Stimulated activated CD8-positive, alpha-beta memory T cell treated with anti-CD3 and anti-CD28 coated beads, Interleukin-15, amount 100 ng/mL, for 4 hours (primary cell): ENCODE measurements around the gene LBH.

Source experiments
- DNase-seq, 2 donors: peaks; one replicate each; pipeline ENCODE4 v3.0.0-alpha.2; 2020; ENCODE audit warnings: low read depth in 2 of 2

The LBH gene

GRCh38 chr2:30273574-30273929 lies 42.2 kb downstream of the LBH start:
- no peak for DNase-seq

- DNase-seq: no peak
These were observed 43.9 kb downstream of the LBH start for GRCh38 chr2:30275256-30275655.

- no peak for DNase-seq
These were observed 45.1 kb downstream of the LBH start for GRCh38 chr2:30276455-30276911.

DNA sequence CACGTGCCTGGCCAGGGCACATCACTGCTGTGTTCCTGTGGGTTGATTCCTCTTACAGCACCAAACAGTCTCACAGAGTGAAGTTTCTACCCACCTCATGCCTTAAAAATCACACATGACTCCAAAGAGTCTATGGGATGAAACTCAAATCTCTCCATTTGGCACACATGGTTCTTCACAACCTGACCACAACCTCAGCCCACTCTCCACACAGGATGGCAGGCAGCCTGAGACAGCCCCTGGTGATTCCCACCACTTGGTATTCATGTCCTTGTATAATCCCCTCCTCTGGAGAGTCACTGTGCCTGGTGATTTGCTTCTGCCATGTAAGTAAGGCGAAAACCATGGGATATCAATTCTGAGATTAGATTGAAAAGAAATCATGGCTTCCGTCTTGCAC lies 46.2 kb downstream of the LBH start:
- no peak for DNase-seq

- no peak for DNase-seq
These were observed 47.1 kb downstream of the LBH start for GRCh38 chr2:30278419-30278818.

- no peak for DNase-seq
These were observed 49.5 kb downstream of the LBH start for GRCh38 chr2:30280596-30281434.

DNA sequence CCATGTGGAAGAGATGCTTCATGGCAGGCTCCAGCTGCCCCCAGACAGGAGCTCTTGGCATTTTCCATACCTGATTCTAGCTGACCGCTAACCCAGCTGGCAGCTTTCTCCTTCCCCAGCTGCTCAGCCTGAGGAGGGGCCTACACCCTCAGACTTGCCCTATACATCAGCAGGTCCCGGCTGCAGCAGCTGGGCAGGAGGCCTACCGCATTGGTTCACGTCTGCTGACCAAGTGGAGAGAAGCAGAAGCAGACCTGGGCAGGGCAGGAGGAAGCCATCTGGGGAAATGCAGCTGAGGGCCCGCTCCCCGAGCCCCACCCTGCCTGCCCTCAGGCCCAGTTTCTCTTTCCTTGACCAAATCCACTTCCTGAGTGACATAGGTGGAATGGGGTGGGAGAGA lies 50.7 kb downstream of the LBH start:
- no peak for DNase-seq

- DNase-seq: no peak
These were observed 51.4 kb downstream of the LBH start for GRCh38 chr2:30282721-30283120.

DNA sequence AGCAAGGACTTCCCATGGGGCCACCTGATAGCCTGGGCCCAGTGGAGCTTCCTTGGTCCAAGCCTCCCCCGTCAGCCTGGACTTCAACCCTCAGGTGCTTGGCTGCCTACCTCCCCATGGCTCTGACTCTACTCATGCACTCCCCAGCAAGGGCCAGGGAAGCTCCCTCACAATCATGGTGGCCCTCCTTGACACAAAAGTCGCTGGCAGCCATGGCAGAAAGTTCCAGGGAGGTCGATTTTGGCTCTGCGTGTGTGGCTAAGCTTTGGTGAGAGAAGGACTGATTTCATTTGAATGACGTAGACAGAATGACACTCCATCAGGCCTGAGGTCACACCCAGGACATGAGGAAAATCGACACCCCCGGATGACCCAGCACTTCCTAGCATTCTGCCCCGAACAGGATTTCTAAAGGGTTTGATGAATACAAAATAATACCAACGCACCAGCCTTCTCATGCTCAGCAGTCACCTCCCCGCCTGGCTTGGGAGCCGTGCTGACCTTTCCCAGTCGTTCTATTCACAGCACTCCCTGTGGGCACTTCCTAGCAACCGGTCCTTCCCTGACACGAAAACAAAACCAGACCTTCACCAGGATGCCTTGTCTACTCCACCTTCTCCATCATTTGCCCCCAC lies 52.7 kb downstream of the LBH start:
- no peak for DNase-seq

- no peak for DNase-seq
These were observed 54.4 kb downstream of the LBH start for GRCh38 chr2:30285758-30286157.

- no peak for DNase-seq
These were observed 56.0 kb downstream of the LBH start for GRCh38 chr2:30287190-30287840.

DNA sequence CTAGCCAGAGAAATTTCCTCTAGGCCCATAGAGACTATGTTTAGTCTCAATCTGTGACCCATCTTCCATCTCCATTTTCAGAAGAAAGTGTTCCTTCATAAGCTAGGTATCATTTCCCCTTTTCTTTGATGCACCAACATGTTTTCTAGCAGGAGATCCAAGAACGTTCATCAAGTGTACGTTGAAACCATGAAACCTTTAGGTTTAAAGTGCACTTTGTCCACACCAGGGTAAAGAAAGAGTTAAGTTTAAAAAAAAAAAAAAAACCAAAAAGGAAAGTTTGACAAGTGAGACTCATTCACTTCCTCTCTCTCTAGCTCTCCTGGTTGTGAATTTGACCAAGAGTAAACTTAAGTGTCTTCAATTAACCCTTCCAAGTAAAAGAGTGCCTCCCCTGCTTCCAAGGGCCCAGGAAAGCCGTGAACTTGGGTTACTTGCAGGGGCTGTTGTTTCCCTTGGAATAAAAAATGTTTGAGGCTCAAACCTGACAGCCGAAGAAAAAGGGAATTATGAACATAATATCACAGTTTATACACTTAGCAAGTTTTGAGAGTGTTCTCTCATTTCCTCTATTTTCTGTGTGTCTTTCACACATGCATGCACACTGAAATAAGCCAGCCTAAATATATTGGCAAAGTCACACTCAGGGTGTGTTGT lies 56.7 kb downstream of the LBH start:
- no peak for DNase-seq

DNA sequence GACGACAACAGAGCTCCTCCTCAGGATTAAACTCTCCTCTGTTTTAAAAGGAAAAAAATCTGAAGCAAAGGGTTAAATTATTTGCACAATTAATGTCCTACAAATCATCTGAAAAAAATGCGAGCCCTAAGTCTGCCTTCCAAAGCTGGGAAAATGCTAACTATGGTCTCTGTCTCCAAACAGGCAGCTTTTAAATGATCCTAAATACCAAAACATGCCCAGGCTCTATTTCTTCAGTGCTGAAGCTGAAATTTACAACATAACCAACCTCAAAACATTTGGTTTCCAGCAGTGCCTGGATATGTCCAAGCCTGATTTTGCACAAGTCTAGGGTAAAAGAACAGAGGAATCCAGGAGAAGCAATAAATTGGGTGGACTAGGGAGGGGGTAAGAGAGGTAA lies 57.2 kb downstream of the LBH start:
- DNase-seq: no peak

- DNase-seq: no peak
These were observed 62.1 kb downstream of the LBH start for GRCh38 chr2:30293303-30293921.

GRCh38 chr2:30294133-30294532 lies 62.8 kb downstream of the LBH start:
- DNase-seq: no peak

- DNase-seq: no peak
These were observed 65.2 kb downstream of the LBH start for GRCh38 chr2:30296496-30296895.

- no peak for DNase-seq
These were observed 67.0 kb downstream of the LBH start for GRCh38 chr2:30298302-30298701.

DNA sequence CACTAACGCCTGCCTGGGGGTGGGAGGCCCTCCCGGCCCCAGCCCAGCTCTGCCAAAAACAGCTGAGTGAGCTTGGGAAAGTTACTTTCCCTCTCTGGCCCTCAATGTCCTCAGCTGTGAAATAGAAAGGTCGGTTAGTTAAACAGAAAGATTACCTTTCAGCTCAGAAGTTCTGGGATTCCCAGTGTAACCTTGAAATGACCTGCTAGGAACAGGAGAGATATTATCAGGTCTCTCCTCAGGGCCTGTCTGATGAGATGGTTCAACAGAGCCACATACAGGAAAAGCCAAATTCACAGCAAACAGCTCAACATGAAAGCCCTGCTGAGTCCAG lies 68.8 kb downstream of the LBH start:
- no peak for DNase-seq

DNA sequence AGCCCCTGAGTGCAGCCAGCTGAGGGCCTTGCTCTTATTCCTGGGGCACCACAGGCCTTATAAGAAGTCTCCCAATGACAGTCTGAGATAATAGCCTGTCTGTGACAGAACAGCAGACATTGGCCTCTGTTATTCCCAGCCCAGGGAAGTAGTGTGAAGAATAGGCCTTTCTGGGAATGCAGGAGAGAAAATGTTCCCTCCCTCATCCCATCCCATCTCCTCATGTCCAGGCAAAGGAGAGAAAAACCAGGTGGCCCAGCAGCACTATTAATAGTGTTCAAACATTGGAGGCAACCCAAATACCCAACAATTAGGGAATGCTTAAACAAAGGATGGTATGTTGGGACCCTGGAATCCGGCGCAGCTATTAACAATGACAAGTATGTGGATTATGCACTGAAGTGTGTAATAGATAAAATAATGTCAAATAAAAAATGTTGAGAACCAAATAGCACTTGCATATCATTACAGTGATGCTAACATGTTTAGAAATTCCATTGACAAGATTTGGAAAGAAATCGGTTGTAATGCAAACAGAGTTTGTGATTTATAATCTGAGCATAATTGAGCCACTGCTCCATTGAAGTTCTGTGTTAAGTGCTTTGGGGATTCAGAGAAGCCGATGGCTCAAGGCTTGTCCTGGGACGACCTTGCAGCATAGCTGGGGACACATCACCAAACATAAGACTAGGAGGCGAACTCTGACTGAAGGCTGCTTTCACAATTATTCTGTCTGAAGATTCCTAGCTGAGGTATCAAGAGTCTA lies 69.3 kb downstream of the LBH start:
- no peak for DNase-seq

GRCh38 chr2:30301551-30301950 lies 70.2 kb downstream of the LBH start:
- no peak for DNase-seq

DNA sequence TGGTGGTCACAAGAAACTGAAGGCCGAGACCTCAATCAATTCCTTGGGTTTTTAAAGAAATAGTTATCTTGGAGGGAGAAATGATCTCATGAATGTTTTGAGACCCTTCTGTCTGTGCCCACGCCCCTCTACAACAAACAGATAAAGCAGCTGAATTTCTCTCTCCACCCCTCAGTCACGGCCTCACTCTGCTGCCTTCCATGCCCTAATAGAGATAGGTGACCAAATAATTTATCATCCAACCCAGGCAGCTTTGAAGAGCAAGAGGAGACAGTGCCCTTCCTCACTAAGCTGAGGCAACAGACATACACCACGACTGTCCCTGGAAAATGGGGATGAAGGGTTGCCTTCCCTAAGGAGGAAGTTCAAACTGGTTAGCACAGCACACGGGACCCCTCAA lies 71.2 kb downstream of the LBH start:
- DNase-seq: no peak
